Epithelial cell of esophagus (primary cell): ENCODE measurements around the gene PABPC3.

Experiments
- DNase-seq: peaks from one replicate; pipeline ENCODE4 v3.0.0; 2010; ENCODE audit warnings: low read depth
- H3K4me3 ChIP-seq: 2 replicates; pipeline ENCODE4 v1.5.1; 2011; ENCODE audit warnings: mild to moderate bottlenecking, low read length, control low read depth
- TF ChIP-seq, protein P1 (sequence below): IDR thresholded peaks from 2 replicates; pipeline ENCODE4 v1.5.1; 2011; ENCODE audit warnings: low read depth, mild to moderate bottlenecking, low read length, control low read depth, inconsistent platforms; ENCODE audit not compliant: insufficient read depth; ENCODE audit errors: missing control alignments

Gene PABPC3

DNA sequence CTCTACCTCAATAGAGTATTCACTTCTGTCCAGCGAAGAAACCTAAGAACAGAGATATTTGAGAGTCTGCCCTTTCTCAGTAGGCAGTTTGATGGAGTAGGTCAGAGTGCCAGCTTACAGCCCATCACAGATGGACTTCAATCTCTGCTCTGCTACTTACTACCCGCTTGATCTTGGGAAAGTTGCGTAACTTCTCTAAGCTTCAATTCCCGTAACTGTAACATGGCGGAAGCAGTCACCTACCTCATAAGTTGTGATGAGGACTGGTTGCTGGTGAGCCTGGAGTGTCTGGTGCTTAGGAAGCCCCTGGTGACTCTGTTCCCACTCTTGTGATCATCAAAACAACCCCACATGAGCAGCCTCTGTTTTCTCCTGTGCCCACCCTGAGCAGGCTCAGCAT, 45.1 kb downstream of the PABPC3 start:
- H3K4me3 ChIP-seq, result no peak overlapping the region
- TF ChIP-seq, protein P1, sequence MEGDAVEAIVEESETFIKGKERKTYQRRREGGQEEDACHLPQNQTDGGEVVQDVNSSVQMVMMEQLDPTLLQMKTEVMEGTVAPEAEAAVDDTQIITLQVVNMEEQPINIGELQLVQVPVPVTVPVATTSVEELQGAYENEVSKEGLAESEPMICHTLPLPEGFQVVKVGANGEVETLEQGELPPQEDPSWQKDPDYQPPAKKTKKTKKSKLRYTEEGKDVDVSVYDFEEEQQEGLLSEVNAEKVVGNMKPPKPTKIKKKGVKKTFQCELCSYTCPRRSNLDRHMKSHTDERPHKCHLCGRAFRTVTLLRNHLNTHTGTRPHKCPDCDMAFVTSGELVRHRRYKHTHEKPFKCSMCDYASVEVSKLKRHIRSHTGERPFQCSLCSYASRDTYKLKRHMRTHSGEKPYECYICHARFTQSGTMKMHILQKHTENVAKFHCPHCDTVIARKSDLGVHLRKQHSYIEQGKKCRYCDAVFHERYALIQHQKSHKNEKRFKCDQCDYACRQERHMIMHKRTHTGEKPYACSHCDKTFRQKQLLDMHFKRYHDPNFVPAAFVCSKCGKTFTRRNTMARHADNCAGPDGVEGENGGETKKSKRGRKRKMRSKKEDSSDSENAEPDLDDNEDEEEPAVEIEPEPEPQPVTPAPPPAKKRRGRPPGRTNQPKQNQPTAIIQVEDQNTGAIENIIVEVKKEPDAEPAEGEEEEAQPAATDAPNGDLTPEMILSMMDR, result no peak

DNA sequence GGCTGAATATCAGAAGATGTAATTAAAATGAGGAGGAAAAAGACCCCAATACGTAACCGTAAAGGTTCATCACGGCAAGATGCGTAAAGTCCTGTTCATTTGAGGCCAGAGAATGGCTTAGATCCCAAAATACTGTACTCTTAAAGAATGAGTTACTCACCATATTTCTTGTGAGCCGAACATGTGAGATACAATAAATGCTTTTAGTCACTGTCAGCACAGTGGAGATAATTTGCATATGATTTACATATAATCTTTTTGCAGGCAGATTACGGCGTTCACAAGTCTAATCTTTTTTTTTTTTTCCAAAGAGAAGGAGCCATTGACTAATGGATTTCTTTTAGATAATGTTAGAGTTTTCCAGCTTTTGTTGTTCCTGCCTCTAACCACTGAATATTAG, 47.8 kb downstream of the PABPC3 start:
- TF ChIP-seq, protein P1, result no peak
- DNase-seq, result no peak
- no peak overlapping the region for H3K4me3 ChIP-seq

More for the DNA sequence above, 45.1 kb downstream of the PABPC3 start:
- DNase-seq, result no peak

DNA sequence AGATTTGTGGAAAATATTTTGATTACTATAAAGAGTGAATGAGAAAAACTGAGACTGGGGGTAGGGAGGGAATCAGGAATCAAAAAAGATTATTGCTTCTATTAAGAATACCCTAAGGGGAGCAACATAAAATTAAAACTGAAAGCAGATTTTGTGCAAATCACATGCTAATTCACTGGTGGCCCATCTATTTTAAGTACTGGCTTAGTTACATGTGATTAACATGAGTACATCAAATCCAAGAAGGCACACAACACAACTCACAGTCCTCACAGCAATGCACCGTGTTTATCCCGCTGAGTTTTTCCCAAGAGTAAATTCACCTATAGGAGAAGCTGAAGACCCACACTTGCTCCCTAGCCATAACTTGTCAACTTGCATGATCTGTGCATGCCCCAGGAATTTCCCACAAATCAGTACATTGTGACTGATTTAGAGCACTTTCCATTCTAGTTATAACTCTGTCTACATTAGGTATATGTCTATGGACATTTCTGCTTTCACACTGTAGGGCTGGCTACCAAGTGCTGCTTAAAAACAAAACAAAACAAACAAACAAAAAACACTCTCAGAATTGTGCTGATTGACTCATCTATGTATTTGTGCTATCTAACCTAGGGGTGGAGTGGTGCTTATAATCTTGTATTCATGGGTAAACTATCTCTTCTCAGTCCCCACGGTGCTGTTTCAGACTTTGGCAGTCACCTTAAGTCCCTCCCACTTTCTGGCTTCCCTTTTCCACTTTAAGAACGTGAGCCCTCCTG, 51.9 kb downstream of the PABPC3 start:
- no peak for DNase-seq
- no peak overlapping the region for H3K4me3 ChIP-seq
- TF ChIP-seq, protein P1, result no peak

DNA sequence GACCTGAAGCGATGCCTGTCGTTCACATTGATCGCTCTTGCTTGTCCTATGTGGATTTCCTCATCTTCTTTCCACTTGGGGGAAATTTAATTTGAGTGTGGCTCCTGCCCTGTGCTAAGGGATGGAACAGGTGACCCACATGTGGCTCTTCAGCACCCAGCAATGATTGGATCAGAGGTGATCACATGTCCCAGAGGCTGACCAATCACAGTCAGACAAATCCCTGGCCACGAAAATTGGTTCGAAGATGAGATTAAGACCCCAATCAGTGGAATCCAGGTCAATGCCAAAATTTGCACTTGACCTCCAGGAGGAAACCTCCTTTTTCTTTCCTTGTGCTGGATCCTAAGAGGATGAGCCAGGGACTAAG, 52.5 kb downstream of the PABPC3 start:
- DNase-seq, result no peak
- TF ChIP-seq, protein P1, result no peak
- H3K4me3 ChIP-seq, result no peak overlapping the region
